Measurements from ENCODE around the gene QSER1.

GRCh38 chr11:32905028-32905667, 12.5 kb downstream of the QSER1 start:
- TF ChIP-seq POLR2A (IDR thresholded peaks at IDR 0.05; ENCODE audit: low read length) (no peak), GATA1 (IDR thresholded peaks at IDR 0.05; ENCODE audit: low read depth, low read length) (no peak)

All from erythroblast (primary cell).